Pulmonary artery endothelial cell (primary cell): Measurements from ENCODE around the gene PREX1. TPM values are rescaled to one million over a fixed set of nuclear protein-coding genes. Genes with fewer than 3 reads are reported as not detected.

Source experiments
- DNase-seq: peaks from one replicate; pipeline ENCODE4 v3.0.0-alpha.2; 2011; ENCODE audit warnings: low read depth, low spot score
- total RNA-seq: library from RNA; depleted of rRNA; stranded (reverse); fragments of >200 nt; gene quantifications from 2 replicates; pipeline ENCODE4 v1.2.3, GENCODE V29; 2014

Gene PREX1
- total RNA-seq, 1 donor from 2014 or later: 115 TPM

DNA sequence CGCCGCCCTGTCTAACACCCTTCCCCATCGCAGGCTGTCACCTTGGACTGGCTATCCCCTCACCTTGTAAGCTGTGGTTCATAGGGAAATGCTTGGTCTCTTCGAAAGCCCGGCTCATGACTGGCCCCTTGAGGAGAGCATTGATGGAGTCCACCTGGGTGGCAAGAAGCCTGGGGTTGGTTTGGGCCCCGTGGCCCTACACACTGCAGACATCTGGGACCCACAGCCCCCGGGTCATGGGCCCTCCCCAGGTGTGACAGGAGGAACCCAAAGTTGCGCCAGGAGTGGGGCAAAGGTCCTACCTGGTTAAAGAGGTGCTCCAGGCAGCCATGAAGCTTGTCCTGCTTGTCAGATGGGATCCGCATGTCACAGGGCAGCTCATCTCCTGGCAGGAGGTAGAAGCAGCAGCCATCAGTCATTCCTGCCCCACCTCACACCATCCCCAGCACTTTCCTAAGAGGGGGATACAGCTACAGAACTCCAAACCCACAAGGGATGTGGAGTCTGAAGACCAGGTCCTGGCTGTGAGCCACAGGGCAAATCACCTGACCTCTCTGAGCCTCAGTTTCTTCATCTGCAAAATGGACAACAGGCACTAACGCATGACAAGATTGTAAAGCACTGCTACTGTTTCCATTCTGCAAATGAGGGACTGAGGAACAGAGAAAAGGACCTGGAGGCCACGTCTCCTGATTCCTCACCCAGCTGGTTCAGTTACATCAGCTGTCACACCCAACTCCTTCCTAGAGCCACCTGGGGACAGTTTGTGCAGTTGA, 185.5 kb downstream of the PREX1 start:
- DNase-seq: no peak

DNA sequence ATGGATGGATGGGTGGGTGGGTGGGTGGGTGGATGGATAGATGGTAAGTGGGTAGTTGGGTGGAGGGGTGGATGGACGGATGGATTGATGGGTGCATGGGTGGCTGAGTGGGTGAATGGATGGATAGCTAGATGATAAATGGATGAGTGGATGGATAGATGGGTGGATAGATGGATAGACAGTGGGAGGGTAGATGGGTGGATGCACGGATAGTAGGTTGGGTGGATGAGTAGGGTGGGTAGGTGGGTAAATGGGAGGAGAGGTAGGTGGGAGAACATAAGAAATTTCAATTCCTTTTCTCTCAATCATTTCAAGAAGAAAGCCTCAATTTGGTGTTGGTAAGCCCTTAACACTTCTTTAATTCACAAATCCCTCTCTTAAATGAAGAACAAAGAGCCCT, 186.9 kb downstream of the PREX1 start:
- DNase-seq: no peak

- DNase-seq: no peak
These were observed 187.9 kb downstream of the PREX1 start for GRCh38 chr20:48639899-48640298.

GRCh38 chr20:48638546-48638945, 189.3 kb downstream of the PREX1 start:
- peak; percentile 43 for DNase-seq

- no peak for DNase-seq
These were observed 190.3 kb downstream of the PREX1 start for GRCh38 chr20:48637461-48637860.

GRCh38 chr20:48636301-48636700, 191.5 kb downstream of the PREX1 start:
- no peak for DNase-seq

- DNase-seq: no peak
These were observed 192.0 kb downstream of the PREX1 start for GRCh38 chr20:48635791-48636267.

DNA sequence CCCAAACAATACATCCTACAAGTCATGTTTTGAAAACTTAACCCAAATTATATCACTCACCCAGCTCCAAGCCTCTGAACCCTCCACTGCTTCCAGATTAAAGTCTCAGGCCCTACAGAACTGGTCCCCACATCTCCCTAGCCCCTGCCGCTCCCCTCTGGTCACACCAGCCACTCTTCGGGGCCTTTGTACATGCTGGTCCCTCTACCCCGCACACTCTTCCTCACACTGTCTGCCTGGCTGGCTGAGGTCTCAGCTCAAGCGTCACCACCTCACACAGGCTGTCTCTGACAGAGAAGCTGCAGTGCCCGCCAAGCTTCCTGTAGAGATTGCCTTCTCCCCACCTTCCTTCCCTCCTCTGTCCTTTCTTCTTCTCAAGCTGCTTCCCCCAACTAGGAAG, 192.4 kb downstream of the PREX1 start:
- no peak for DNase-seq

- no peak for DNase-seq
These were observed 193.2 kb downstream of the PREX1 start for GRCh38 chr20:48634641-48635040.

DNA sequence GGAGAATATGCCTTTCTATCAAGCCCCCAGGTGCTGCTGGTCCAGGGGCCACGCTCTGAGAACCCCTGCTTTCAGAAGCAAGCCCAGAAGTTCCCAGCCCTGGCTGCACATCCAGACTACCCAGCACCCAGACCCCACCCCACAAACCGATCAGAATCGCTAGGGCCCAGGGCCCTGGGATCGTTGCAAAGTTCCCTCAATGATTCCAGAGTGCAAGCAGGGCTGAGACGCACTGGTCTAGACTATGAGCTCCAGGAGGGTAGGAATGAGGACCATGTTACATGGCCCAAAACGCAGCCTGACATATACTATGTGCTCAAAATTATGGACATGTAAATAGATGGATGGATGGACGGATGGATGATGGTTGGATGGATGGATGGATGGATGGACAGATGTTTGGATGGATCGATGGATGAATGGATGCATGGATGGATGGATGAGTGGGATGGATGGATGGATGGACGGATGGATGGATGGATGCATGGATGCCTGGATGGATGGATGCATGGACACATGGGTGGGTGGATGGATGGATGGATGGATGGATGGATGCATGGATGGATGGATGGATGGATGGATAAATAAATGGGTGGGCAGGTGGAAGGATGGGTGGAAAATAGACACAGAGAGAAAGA, 194.1 kb downstream of the PREX1 start:
- no peak for DNase-seq

GRCh38 chr20:48632825-48633619, 194.8 kb downstream of the PREX1 start:
- no peak for DNase-seq

GRCh38 chr20:48632017-48632824, 195.6 kb downstream of the PREX1 start:
- DNase-seq: no peak

DNA sequence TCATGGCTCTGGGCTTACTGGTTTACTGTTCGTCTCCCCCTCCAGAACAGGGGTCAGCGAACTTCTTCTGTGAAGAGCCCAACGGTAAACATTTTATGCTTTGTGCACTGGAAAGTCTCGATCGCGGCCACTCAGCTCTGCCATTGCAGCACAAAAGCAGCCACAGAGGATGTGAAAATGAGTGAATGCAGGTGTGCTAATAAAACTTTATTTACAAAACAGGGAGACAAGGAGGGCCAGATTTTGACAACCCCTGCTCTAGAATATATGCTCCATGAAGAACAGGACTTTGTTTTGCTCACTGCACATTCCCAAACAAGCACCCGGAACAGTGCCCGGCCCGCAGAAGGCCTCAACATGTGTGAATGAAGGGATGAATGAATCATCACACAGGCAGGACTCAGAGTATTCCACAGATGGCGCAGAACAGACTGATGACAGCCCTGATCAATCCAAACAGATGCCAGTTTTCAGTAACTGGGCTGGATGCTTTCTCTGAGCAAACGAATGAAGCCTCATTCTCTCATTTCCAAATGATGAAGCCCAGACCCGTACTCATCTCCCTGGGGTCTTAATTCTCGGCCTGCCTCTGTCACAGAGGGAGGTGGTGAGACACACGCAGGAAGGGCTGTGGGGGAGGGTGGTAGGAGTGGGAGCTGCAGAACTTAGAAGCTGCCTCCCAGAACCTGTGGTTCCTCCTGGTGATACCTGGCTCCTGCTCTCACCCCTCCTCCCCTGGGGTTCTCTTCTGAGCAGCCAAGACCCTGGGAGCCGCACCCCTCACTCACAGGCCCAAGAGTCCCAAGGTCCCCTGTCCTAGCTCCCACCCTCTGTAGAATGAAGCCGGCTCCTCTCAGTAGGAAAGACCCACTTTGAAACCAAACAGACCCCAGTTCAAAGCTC, 196.4 kb downstream of the PREX1 start:
- DNase-seq: no peak

DNA sequence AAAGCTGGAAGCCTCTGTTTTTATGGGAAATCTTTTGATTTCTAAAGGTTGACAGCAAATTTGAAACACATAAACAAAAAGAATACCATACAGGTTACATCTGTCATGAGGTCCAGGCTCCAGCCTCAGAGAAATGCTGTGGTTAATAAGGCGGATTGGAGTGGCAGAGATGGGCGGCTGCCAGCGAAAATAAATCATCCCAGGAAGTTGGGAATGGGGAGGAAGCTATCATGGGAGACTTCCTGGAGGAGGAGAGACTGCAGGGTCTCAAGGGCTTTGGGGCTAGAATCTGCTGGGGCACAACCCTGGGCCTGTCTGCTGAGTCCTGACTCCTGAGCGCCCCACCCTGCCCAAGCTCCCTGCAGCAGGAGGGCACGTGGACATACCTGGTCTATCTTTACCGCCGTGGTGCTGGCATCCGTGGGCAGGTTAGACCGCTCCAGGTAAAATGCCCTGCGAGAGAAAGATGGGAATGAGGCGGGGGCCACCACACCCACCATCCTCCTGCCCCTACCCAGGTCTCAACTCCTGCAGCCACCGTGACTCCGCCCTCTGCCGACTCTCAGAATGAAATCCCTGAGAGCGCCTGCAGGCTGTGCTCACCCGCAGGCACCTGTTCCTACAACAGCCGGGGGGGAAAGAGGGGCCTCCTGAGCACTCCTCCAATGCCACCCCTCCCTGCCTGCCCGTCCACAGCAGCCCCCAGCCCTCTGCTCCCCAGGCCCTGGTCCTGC, 197.3 kb downstream of the PREX1 start:
- no peak for DNase-seq

DNA sequence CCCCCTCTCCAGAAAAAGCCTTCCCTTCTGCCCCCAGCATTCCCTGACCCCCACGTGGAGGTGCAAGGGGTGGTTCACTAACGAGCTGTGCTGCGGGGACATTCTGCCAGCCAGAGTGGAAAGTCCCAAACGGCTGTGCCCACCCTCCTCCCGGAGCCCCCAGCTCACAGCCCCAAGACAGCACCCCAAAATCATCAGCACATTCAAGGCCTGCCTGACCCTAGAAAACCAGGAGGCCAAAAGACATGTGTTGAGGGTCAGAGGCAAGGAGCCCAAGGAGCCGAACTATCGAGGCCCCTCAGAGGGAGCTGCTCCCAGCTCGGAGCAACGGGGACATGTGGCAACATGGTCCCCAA, 197.9 kb downstream of the PREX1 start:
- no peak for DNase-seq

- no peak for DNase-seq
These were observed 198.5 kb downstream of the PREX1 start for GRCh38 chr20:48629069-48629959.

GRCh38 chr20:48627737-48628128, 200.1 kb downstream of the PREX1 start:
- DNase-seq: no peak

- no peak for DNase-seq
These were observed 200.7 kb downstream of the PREX1 start for GRCh38 chr20:48626938-48627736.
